GM23248 (cell line): Measurements from ENCODE around the gene DNAH14.

Experiments used
- EZH2 ChIP-seq: fragments of 200-600 bp; sonication (generic); IDR thresholded peaks from 2 replicates; pipeline ENCODE4 v1.6.1; 2018; ENCODE audit warnings: antibody characterized with exemption, mild to moderate bottlenecking; ENCODE audit not compliant: insufficient read depth, poor library complexity, severe bottlenecking
- EZH2phosphoT487 ChIP-seq: fragments of 200-600 bp; sonication (generic); IDR thresholded peaks from 2 replicates; pipeline ENCODE4 v1.6.1; 2018; ENCODE audit warnings: antibody characterized with exemption, moderate library complexity, mild to moderate bottlenecking, low read depth; ENCODE audit not compliant: insufficient read depth

DNA sequence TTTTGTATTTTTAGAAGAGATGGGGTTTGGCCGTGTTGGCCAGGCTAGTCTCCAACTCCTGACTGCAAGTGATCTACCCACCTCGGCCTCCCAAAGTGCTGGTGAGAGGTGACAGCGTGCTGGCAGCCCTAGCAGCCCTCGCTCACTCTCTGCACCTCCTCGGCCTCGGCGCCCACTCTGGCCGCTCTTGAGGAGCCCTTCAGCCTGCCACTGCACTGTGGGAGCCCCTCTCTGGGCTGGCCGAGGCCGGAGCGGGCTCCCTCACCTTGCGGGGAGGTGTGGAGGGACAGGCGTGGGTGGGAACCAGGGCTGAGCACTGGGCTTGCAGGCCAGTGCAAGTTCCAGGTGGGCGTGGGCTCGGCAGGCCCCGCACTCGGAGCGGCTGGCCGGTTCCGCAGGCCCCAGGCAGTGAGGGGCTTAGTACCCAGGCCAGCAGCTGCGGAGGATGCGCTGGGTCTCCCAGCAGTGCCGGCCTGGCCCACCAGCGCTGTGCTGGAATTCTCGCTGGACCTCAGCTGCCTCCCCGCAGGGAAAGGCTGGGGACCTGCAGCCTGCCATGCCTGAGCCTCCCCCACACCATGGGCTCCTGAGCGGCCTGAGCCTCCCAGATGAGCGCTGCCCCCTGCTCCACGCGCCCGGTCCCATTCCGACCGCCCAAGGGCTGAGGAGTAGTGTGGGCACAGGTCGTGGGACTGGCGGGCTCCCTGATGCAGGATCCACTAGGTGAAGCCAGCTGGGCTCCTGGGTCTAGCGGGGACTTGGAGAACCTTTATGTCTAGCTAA lies 501.8 kb downstream of the DNAH14 start:
- TF ChIP-seq EZH2phosphoT487 (no peak), EZH2 (no peak)
